ENCODE data around the gene ACAD10. TPM values are rescaled to one million over a fixed set of nuclear protein-coding genes. Genes with fewer than 3 reads are reported as not detected.

Gene ACAD10
- total RNA-seq, 2 donors from 2014 or later: 13.0 to 18.2 TPM

DNA sequence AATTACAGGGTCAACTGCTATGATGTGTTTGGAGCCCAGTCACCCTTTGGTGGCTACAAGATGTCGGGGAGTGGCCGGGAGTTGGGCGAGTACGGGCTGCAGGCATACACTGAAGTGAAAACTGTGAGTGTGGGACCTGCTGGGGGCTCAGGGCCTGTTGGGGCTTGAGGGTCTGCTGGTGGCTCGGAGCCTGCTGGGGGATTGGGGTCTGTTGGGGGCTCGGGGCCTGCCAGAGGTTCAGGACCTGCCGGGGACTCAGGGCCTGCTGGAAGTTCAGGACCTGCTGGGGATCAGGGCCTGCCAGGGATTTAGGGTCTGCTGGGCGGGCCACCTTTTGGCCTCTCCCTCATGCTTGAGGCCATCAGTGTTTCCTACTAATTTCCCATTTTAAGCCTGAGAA is 118.0 kb downstream of the ACAD10 start:
- Histone ChIP-seq H3K36me3 (peaks cover 78% of the 10 kb centered on the region), H3K27ac (no peak overlapping the region), H3K27me3 (no peaks in the 10 kb centered on the region), H3K9me3 (no peaks in the 10 kb centered on the region), H3K4me1 (no peaks in the 10 kb centered on the region), H3K4me3 (no peak overlapping the region)
- TF ChIP-seq, protein P1, sequence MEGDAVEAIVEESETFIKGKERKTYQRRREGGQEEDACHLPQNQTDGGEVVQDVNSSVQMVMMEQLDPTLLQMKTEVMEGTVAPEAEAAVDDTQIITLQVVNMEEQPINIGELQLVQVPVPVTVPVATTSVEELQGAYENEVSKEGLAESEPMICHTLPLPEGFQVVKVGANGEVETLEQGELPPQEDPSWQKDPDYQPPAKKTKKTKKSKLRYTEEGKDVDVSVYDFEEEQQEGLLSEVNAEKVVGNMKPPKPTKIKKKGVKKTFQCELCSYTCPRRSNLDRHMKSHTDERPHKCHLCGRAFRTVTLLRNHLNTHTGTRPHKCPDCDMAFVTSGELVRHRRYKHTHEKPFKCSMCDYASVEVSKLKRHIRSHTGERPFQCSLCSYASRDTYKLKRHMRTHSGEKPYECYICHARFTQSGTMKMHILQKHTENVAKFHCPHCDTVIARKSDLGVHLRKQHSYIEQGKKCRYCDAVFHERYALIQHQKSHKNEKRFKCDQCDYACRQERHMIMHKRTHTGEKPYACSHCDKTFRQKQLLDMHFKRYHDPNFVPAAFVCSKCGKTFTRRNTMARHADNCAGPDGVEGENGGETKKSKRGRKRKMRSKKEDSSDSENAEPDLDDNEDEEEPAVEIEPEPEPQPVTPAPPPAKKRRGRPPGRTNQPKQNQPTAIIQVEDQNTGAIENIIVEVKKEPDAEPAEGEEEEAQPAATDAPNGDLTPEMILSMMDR (IDR thresholded peaks at IDR 0.05): no peak
- DNase-seq (ENCODE audit: low spot score): no peak

GRCh38 chr12:111806304-111806703 is 120.5 kb downstream of the ACAD10 start:
- peaks cover 74% of the 10 kb centered on the region for H3K36me3 ChIP-seq
- no peaks in the 10 kb centered on the region for H3K9me3 ChIP-seq
- H3K4me3 ChIP-seq: no peak overlapping the region
- no peaks in the 10 kb centered on the region for H3K4me1 ChIP-seq
- TF ChIP-seq, protein P1 (IDR thresholded peaks at IDR 0.05): no peak
- DNase-seq (ENCODE audit: low spot score): no peak
- no peaks in the 10 kb centered on the region for H3K27me3 ChIP-seq
- H3K27ac ChIP-seq: no peak overlapping the region

Small RNA genes within 50 kb of the gene (microRNA-seq; reads per million reads assigned to microRNA genes)
- 0 to 0.71 reads per million in 2 donors for gene MIR6761 (ENCODE audit: borderline number of aligned reads in 2 of 2, borderline replicate concordance in 1 of 2)

Other genes with a start within 250 kb of the ACAD10 start
- gene ATXN2, start 86.7 kb upstream of the ACAD10 start, total RNA-seq: 10 to 100 TPM; 33.4 to 36.6 TPM
- gene BRAP, start 97 bp upstream of the ACAD10 start, total RNA-seq: 10 to 100 TPM; 10.1 to 13.4 TPM
- gene ALDH2, start 80.9 kb downstream of the ACAD10 start, total RNA-seq: 100 to 1,000 TPM; 157 to 158 TPM
- gene MAPKAPK5, start 156.2 kb downstream of the ACAD10 start, total RNA-seq: 10 to 100 TPM; 30.9 to 42.5 TPM